ENCODE measurements around the gene MGST2. TPM values are rescaled to one million over a fixed set of nuclear protein-coding genes. Genes with fewer than 3 reads are reported as not detected.

MGST2 gene
- polyA plus RNA-seq, 3 donors = 41.7 to 221 (median 153) TPM

- H3K9ac ChIP-seq (ENCODE audit: insufficient read depth, low read length, poor library complexity, severe bottlenecking) = no peak overlapping the region
- WGBS (ENCODE audit: insufficient coverage) = no CpG with 5 or more reads among the region's 3 CpGs
- Mint-ChIP-seq H3K27ac (no peak overlapping the region), H3K4me3 (no peak overlapping the region), H3K4me1 (no peaks in the 10 kb centered on the region), H3K36me3 (peaks cover 68 to 78% of the 10 kb centered on the region in 2 donors), H3K9me3 (no peaks in the 10 kb centered on the region), H3K27me3 (ENCODE audit: low read depth in 3 of 3) (peaks cover 0 to 2% (median 0%) of the 10 kb centered on the region in 3 donors)
- H3K27me3 ChIP-seq (ENCODE audit: control insufficient read depth in 2 of 2, insufficient read depth in 2 of 2, low read length in 2 of 2) = no peaks in the 10 kb centered on the region
- no peaks in the 10 kb centered on the region for H3K4me1 ChIP-seq (ENCODE audit: control insufficient read depth in 1 of 2, insufficient read depth in 2 of 2, low read length in 2 of 2)
- peaks cover 39 to 91% of the 10 kb centered on the region in 2 donors for H3K36me3 ChIP-seq (replicated peaks in 1 of 2; ENCODE audit: control insufficient read depth in 1 of 2, insufficient read depth in 2 of 2, low read length in 2 of 2)
- DNase-seq = no peak
- no peak overlapping the region for H3K4me3 ChIP-seq (replicated peaks in 1 of 3; ENCODE audit: low read depth in 2 of 3, low read length in 3 of 3)
- TF ChIP-seq CTCF (IDR thresholded peaks at IDR 0.05) = no peak
- intact Hi-C loops (cut with micrococcal nuclease) = no loop called here
- no peaks in the 10 kb centered on the region for H3K79me2 ChIP-seq (ENCODE audit: insufficient read depth, low read length)
- no peak overlapping the region for H2AFZ ChIP-seq (ENCODE audit: insufficient read depth, low read depth, low read length, poor library complexity, severe bottlenecking)
- no peak overlapping the region for H3K27ac ChIP-seq (ENCODE audit: low read depth in 1 of 2, low read length in 2 of 2)
- H3K4me2 ChIP-seq (replicated peaks; ENCODE audit: extremely low read depth, low read length, poor library complexity, severe bottlenecking) = no peak overlapping the region
- H4K20me1 ChIP-seq (ENCODE audit: insufficient read depth, low read length) = no peaks in the 10 kb centered on the region
- H3K9me3 ChIP-seq (replicated peaks in 1 of 2; ENCODE audit: control insufficient read depth in 1 of 2, insufficient read depth in 1 of 2, low read length in 2 of 2) = no peaks in the 10 kb centered on the region
These were observed 61.0 kb downstream of the MGST2 start for GRCh38 chr4:139726615-139727014.

- intact Hi-C loops (cut with micrococcal nuclease) = no loop called here
- no peak for TF ChIP-seq CTCF (IDR thresholded peaks at IDR 0.05)
- Histone ChIP-seq H3K79me2 (ENCODE audit: insufficient read depth, low read length) (peaks cover 1% of the 10 kb centered on the region), H3K9me3 (replicated peaks in 1 of 2; ENCODE audit: control insufficient read depth in 1 of 2, insufficient read depth in 1 of 2, low read length in 2 of 2) (no peaks in the 10 kb centered on the region), H3K4me3 (replicated peaks in 1 of 3; ENCODE audit: low read depth in 2 of 3, low read length in 3 of 3) (no peak overlapping the region), H3K36me3 (replicated peaks in 1 of 2; ENCODE audit: control insufficient read depth in 1 of 2, insufficient read depth in 2 of 2, low read length in 2 of 2) (peaks cover 39 to 77% of the 10 kb centered on the region in 2 donors), H2AFZ (ENCODE audit: insufficient read depth, low read depth, low read length, poor library complexity, severe bottlenecking) (no peak overlapping the region), H3K4me1 (ENCODE audit: control insufficient read depth in 1 of 2, insufficient read depth in 2 of 2, low read length in 2 of 2) (no peaks in the 10 kb centered on the region), H3K27ac (ENCODE audit: low read depth in 1 of 2, low read length in 2 of 2) (no peak overlapping the region), H3K27me3 (ENCODE audit: control insufficient read depth in 2 of 2, insufficient read depth in 2 of 2, low read length in 2 of 2) (no peaks in the 10 kb centered on the region), H3K4me2 (replicated peaks; ENCODE audit: extremely low read depth, low read length, poor library complexity, severe bottlenecking) (no peak overlapping the region), H3K9ac (ENCODE audit: insufficient read depth, low read length, poor library complexity, severe bottlenecking) (no peak overlapping the region), H4K20me1 (ENCODE audit: insufficient read depth, low read length) (no peaks in the 10 kb centered on the region)
- H3K27me3 Mint-ChIP-seq (ENCODE audit: low read depth in 3 of 3) = peaks cover 0 to 2% (median 0%) of the 10 kb centered on the region in 3 donors
- H3K27ac Mint-ChIP-seq = peak overlapping the region in 1 of 7 donors; percentile 20
- WGBS (ENCODE audit: insufficient coverage) = 100% methylated on average over 1 of the region's 4 CpGs
- H3K4me3 Mint-ChIP-seq = no peak overlapping the region
- H3K36me3 Mint-ChIP-seq = peaks cover 68 to 74% of the 10 kb centered on the region in 2 donors
- no peaks in the 10 kb centered on the region for H3K9me3 Mint-ChIP-seq
- H3K4me1 Mint-ChIP-seq = no peaks in the 10 kb centered on the region
- DNase-seq = no peak
These were observed 62.5 kb downstream of the MGST2 start for GRCh38 chr4:139728146-139728545.

Data from CD14-positive monocyte (primary cell).